ENCODE measurements around the gene VWCE.
"Not testable (repeated sequence)": the region's sequence is repeated elsewhere in the genome, so short reads cannot be mapped to it uniquely, and the experiment has no call there.

The VWCE gene

DNA sequence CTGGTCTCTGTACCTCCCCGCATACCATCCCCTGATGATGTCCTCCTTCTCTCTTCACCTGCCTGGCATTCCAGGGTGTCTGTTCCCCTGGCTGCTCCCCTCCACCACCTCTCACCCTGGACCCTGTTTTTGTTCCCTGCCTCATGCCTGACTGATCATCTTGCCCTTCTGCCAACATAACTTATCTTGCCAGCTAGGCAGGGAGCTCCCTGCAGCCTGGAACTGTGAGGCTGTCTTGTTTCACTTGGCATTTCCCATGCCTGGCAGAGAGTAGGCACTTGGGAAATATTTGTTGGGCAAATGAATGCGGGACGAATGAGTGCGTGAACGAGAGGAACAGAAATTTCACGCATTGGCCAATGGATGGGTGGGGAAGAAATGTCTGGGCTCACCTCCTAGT is 65.7 kb downstream of the VWCE start:
- not testable (repeated sequence) for H3K27me3 ChIP-seq (ENCODE audit: control insufficient read depth in 1 of 2, insufficient read depth in 2 of 2, low read length in 2 of 2); H3K27ac ChIP-seq (ENCODE audit: low read length); H3K9me3 ChIP-seq (ENCODE audit: control insufficient read depth in 2 of 2, low read length in 2 of 2); H3K4me3 ChIP-seq (ENCODE audit: low read length in 2 of 2); H3K4me1 ChIP-seq (ENCODE audit: control insufficient read depth, insufficient read depth, low read length); H3K36me3 ChIP-seq (ENCODE audit: control insufficient read depth in 2 of 2, insufficient read depth in 2 of 2, low read length in 2 of 2); H3K9ac ChIP-seq (ENCODE audit: low read length in 2 of 2)

GRCh38 chr11:61226457-61227137 is 68.5 kb downstream of the VWCE start:
- H3K4me1 ChIP-seq (ENCODE audit: control insufficient read depth, insufficient read depth, low read length); H3K36me3 ChIP-seq (ENCODE audit: control insufficient read depth in 2 of 2, insufficient read depth in 2 of 2, low read length in 2 of 2); H3K9me3 ChIP-seq (ENCODE audit: control insufficient read depth in 2 of 2, low read length in 2 of 2); H3K9ac ChIP-seq (ENCODE audit: low read length in 2 of 2); H3K27ac ChIP-seq (ENCODE audit: low read length); H3K4me3 ChIP-seq (ENCODE audit: low read length in 2 of 2); H3K27me3 ChIP-seq (ENCODE audit: control insufficient read depth in 1 of 2, insufficient read depth in 2 of 2, low read length in 2 of 2): not testable (repeated sequence)

- H3K4me3 ChIP-seq (ENCODE audit: low read length in 2 of 2); H3K4me1 ChIP-seq (ENCODE audit: control insufficient read depth, insufficient read depth, low read length); H3K27ac ChIP-seq (ENCODE audit: low read length); H3K36me3 ChIP-seq (ENCODE audit: control insufficient read depth in 2 of 2, insufficient read depth in 2 of 2, low read length in 2 of 2); H3K9me3 ChIP-seq (ENCODE audit: control insufficient read depth in 2 of 2, low read length in 2 of 2); H3K9ac ChIP-seq (ENCODE audit: low read length in 2 of 2); H3K27me3 ChIP-seq (ENCODE audit: control insufficient read depth in 1 of 2, insufficient read depth in 2 of 2, low read length in 2 of 2): not testable (repeated sequence)
Observed at GRCh38 chr11:61222692-61223091, 72.4 kb downstream of the VWCE start.

- not testable (repeated sequence) for H3K27me3 ChIP-seq (ENCODE audit: control insufficient read depth in 1 of 2, insufficient read depth in 2 of 2, low read length in 2 of 2); H3K4me1 ChIP-seq (ENCODE audit: control insufficient read depth, insufficient read depth, low read length); H3K27ac ChIP-seq (ENCODE audit: low read length); H3K4me3 ChIP-seq (ENCODE audit: low read length in 2 of 2); H3K9me3 ChIP-seq (ENCODE audit: control insufficient read depth in 2 of 2, low read length in 2 of 2); H3K36me3 ChIP-seq (ENCODE audit: control insufficient read depth in 2 of 2, insufficient read depth in 2 of 2, low read length in 2 of 2); H3K9ac ChIP-seq (ENCODE audit: low read length in 2 of 2)
Observed at GRCh38 chr11:61222047-61222446, 73.1 kb downstream of the VWCE start, which contains the start of gene PGA4. Gene PGA4, plus strand, starts transcription at chr11:61222347. Its CDS starts 54 bp downstream, at chr11:61222401.

DNA sequence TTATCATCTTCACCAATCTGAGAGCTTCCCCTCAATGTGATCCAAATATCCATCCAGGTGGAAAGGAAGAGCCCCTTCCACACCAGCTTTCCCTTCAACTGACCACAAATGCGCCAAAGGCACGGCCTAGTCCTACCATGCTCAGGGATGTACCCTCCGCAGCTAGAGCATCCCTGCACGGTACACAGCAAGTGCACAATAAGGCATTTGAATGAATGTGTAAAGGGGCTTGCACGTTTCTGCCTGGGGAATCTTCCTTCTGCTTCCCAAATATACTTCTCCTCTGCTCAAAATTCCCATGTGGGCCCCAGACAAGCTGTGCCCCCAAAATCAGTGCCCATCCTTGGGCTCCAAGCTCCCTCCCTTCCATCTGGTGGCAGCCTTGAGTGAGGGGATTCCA is 76.1 kb downstream of the VWCE start:
- H3K9ac ChIP-seq (ENCODE audit: low read length in 2 of 2); H3K9me3 ChIP-seq (ENCODE audit: control insufficient read depth in 2 of 2, low read length in 2 of 2); H3K36me3 ChIP-seq (ENCODE audit: control insufficient read depth in 2 of 2, insufficient read depth in 2 of 2, low read length in 2 of 2); H3K4me1 ChIP-seq (ENCODE audit: control insufficient read depth, insufficient read depth, low read length); H3K27me3 ChIP-seq (ENCODE audit: control insufficient read depth in 1 of 2, insufficient read depth in 2 of 2, low read length in 2 of 2); H3K4me3 ChIP-seq (ENCODE audit: low read length in 2 of 2); H3K27ac ChIP-seq (ENCODE audit: low read length): not testable (repeated sequence)

DNA sequence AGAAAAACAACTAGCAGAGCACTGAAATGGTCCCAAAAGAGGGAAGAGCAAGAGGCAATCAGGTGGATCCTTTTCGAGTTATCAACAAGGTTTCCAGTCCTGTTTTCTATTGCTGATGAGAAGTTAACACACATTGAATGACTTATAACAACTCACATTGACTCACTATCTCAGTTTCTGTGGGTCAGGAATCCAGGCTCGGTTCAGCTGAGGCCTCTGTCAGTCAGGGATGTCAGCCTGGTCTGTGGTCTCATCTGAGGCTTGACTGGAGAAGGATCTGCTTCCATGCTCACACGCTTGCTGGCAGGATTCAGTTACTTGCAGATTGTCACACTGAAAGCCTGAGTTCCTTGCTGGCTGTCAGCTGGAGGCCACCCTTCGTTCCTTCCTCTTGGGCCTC is 76.8 kb downstream of the VWCE start:
- not testable (repeated sequence) for H3K4me3 ChIP-seq (ENCODE audit: low read length in 2 of 2)

GRCh38 chr11:61213711-61214324 is 81.3 kb downstream of the VWCE start:
- H3K4me1 ChIP-seq (ENCODE audit: control insufficient read depth, insufficient read depth, low read length): not testable (repeated sequence)

More for the DNA sequence above, 76.8 kb downstream of the VWCE start:
- H3K4me1 ChIP-seq (ENCODE audit: control insufficient read depth, insufficient read depth, low read length); H3K27me3 ChIP-seq (ENCODE audit: control insufficient read depth in 1 of 2, insufficient read depth in 2 of 2, low read length in 2 of 2); H3K9ac ChIP-seq (ENCODE audit: low read length in 2 of 2); H3K9me3 ChIP-seq (ENCODE audit: control insufficient read depth in 2 of 2, low read length in 2 of 2); H3K36me3 ChIP-seq (ENCODE audit: control insufficient read depth in 2 of 2, insufficient read depth in 2 of 2, low read length in 2 of 2); H3K27ac ChIP-seq (ENCODE audit: low read length): not testable (repeated sequence)

GRCh38 chr11:61212202-61212601 is 82.9 kb downstream of the VWCE start:
- H3K4me3 ChIP-seq (ENCODE audit: low read length in 2 of 2); H3K4me1 ChIP-seq (ENCODE audit: control insufficient read depth, insufficient read depth, low read length); H3K27ac ChIP-seq (ENCODE audit: low read length); H3K36me3 ChIP-seq (ENCODE audit: control insufficient read depth in 2 of 2, insufficient read depth in 2 of 2, low read length in 2 of 2); H3K9me3 ChIP-seq (ENCODE audit: control insufficient read depth in 2 of 2, low read length in 2 of 2); H3K27me3 ChIP-seq (ENCODE audit: control insufficient read depth in 1 of 2, insufficient read depth in 2 of 2, low read length in 2 of 2); H3K9ac ChIP-seq (ENCODE audit: low read length in 2 of 2): not testable (repeated sequence)

More at GRCh38 chr11:61213711-61214324, 81.3 kb downstream of the VWCE start:
- not testable (repeated sequence) for H3K9ac ChIP-seq (ENCODE audit: low read length in 2 of 2); H3K4me3 ChIP-seq (ENCODE audit: low read length in 2 of 2); H3K27ac ChIP-seq (ENCODE audit: low read length); H3K27me3 ChIP-seq (ENCODE audit: control insufficient read depth in 1 of 2, insufficient read depth in 2 of 2, low read length in 2 of 2); H3K36me3 ChIP-seq (ENCODE audit: control insufficient read depth in 2 of 2, insufficient read depth in 2 of 2, low read length in 2 of 2); H3K9me3 ChIP-seq (ENCODE audit: control insufficient read depth in 2 of 2, low read length in 2 of 2)

DNA sequence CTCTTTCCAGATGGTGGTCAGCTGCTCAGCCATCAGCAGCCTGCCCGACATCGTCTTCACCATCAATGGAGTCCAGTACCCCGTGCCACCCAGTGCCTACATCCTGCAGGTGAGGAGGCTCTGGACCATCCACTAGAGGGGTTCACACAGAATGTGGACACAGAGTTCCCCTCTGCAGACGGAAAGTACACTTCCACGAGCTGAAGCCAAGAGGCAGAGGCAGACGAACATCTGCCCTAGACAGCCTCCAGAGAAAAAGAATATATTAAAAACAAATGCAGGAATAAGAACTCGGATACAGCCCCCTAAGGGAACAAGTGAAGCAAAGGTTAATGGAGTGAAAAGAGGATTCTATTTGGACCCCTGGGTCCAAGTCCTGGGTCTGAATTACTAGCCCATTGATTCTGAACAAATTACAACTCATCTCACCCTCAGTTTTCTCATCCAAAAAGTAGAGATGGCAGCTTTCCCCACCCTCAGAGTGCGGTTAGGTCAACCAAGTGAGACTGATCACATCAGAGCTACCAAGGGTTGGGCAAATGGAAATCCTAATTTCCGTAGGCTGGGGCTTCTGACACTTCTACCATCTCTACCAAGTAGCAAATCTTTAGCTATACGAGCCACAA is 83.7 kb downstream of the VWCE start:
- not testable (repeated sequence) for H3K4me1 ChIP-seq (ENCODE audit: control insufficient read depth, insufficient read depth, low read length); H3K9me3 ChIP-seq (ENCODE audit: control insufficient read depth in 2 of 2, low read length in 2 of 2); H3K4me3 ChIP-seq (ENCODE audit: low read length in 2 of 2); H3K36me3 ChIP-seq (ENCODE audit: control insufficient read depth in 2 of 2, insufficient read depth in 2 of 2, low read length in 2 of 2); H3K9ac ChIP-seq (ENCODE audit: low read length in 2 of 2); H3K27ac ChIP-seq (ENCODE audit: low read length); H3K27me3 ChIP-seq (ENCODE audit: control insufficient read depth in 1 of 2, insufficient read depth in 2 of 2, low read length in 2 of 2)

GRCh38 chr11:61210629-61211028 is 84.5 kb downstream of the VWCE start:
- not testable (repeated sequence) for H3K27me3 ChIP-seq (ENCODE audit: control insufficient read depth in 1 of 2, insufficient read depth in 2 of 2, low read length in 2 of 2); H3K4me3 ChIP-seq (ENCODE audit: low read length in 2 of 2); H3K9ac ChIP-seq (ENCODE audit: low read length in 2 of 2); H3K36me3 ChIP-seq (ENCODE audit: control insufficient read depth in 2 of 2, insufficient read depth in 2 of 2, low read length in 2 of 2); H3K9me3 ChIP-seq (ENCODE audit: control insufficient read depth in 2 of 2, low read length in 2 of 2); H3K27ac ChIP-seq (ENCODE audit: low read length); H3K4me1 ChIP-seq (ENCODE audit: control insufficient read depth, insufficient read depth, low read length)

Measured in stomach smooth muscle (tissue), 2 donors.